HepG2 (cell line): ENCODE data around the gene IL1R1. TPM values are rescaled to one million over a fixed set of nuclear protein-coding genes. Genes with fewer than 3 reads are reported as not detected.
A peak's percentile ranks its signal among the peaks of the same experiment; 100 is the strongest.

Source experiments
- AKAP8 ChIP-seq: sonication (generic); formaldehyde crosslinking; IDR thresholded peaks from 2 replicates; pipeline ENCODE4 v1.5.1; 2020; ENCODE audit warnings: mild to moderate bottlenecking, missing genetic modification reagents
- CREB1 ChIP-seq, 2 experiments: fragments of 450-650 bp in 1 of 2; IDR thresholded peaks; 2 replicates each; pipeline ENCODE4 v1.6.1; 2016 to 2017; ENCODE audit warnings: control low read depth in 1 of 2, mild to moderate bottlenecking in 1 of 2, missing compliant biosample characterization in 1 of 2, missing genetic modification characterization in 1 of 2
- CREM ChIP-seq, 2 experiments: sonication (generic) in 1 of 2; formaldehyde crosslinking in 1 of 2; IDR thresholded peaks; 2 replicates each; pipeline versions ENCODE4 v1.4.0 to v1.6.1; 2016 to 2020; ENCODE audit warnings: antibody characterized with exemption in 1 of 2, mild to moderate bottlenecking in 1 of 2, missing genetic modification reagents in 1 of 2
- KLF12 ChIP-seq: sonication (generic); formaldehyde crosslinking; IDR thresholded peaks from 2 replicates; pipeline ENCODE4 v1.4.0; 2020; ENCODE audit warnings: missing genetic modification reagents, borderline replicate concordance
- NCOA5 ChIP-seq: sonication (generic); formaldehyde crosslinking; IDR thresholded peaks from 2 replicates; pipeline ENCODE4 v1.4.0; 2020; ENCODE audit warnings: missing genetic modification reagents
- NR1H2 ChIP-seq: sonication (generic); formaldehyde crosslinking; IDR thresholded peaks from 2 replicates; pipeline ENCODE4 v1.8.1; 2022; ENCODE audit warnings: low read depth, missing genetic modification reagents, borderline replicate concordance
- PBX2 ChIP-seq: IDR thresholded peaks from 2 replicates; pipeline ENCODE4 v1.6.1; 2016; ENCODE audit warnings: control low read depth
- PRDM15 ChIP-seq: sonication (generic); formaldehyde crosslinking; IDR thresholded peaks from 2 replicates; pipeline ENCODE4 v1.4.0; 2020; ENCODE audit warnings: missing genetic modification reagents
- RARG ChIP-seq: sonication (generic); formaldehyde crosslinking; IDR thresholded peaks from 2 replicates; pipeline ENCODE4 v1.4.0; 2020; ENCODE audit warnings: low read depth, mild to moderate bottlenecking, missing genetic modification reagents
- RBAK ChIP-seq: sonication (generic); formaldehyde crosslinking; IDR thresholded peaks from 2 replicates; pipeline ENCODE4 v1.5.1; 2020; ENCODE audit warnings: mild to moderate bottlenecking, missing genetic modification reagents
- RFXAP ChIP-seq: sonication (generic); formaldehyde crosslinking; IDR thresholded peaks from 2 replicates; pipeline ENCODE4 v1.4.0; 2020; ENCODE audit warnings: missing genetic modification reagents, borderline replicate concordance
- ZBTB21 ChIP-seq: sonication (generic); formaldehyde crosslinking; IDR thresholded peaks from 2 replicates; pipeline ENCODE4 v1.4.0; 2020; ENCODE audit warnings: missing genetic modification reagents
- ZFYVE20 ChIP-seq: sonication (generic); formaldehyde crosslinking; IDR thresholded peaks from 2 replicates; pipeline ENCODE4 v1.8.0; 2023; ENCODE audit warnings: low read depth, mild to moderate bottlenecking, moderate library complexity, missing genetic modification reagents, borderline replicate concordance
- ZNF234 ChIP-seq: sonication (generic); formaldehyde crosslinking; conservative IDR thresholded peaks from 2 replicates; pipeline ENCODE4 v1.5.1; 2020; ENCODE audit warnings: mild to moderate bottlenecking, missing genetic modification reagents
- ZNF264 ChIP-seq: sonication (generic); formaldehyde crosslinking; IDR thresholded peaks from 2 replicates; pipeline ENCODE4 v1.4.0; 2020; ENCODE audit warnings: missing genetic modification reagents
- ZNF383 ChIP-seq: sonication (generic); formaldehyde crosslinking; IDR thresholded peaks from 2 replicates; pipeline ENCODE4 v1.4.0; 2020; ENCODE audit warnings: missing genetic modification reagents, mild to moderate bottlenecking, borderline replicate concordance
- ZNF556 ChIP-seq: sonication (generic); formaldehyde crosslinking; IDR thresholded peaks from 2 replicates; pipeline ENCODE4 v1.4.0; 2020; ENCODE audit warnings: mild to moderate bottlenecking, missing genetic modification reagents, borderline replicate concordance
- ZNF616 ChIP-seq: sonication (generic); formaldehyde crosslinking; IDR thresholded peaks from 2 replicates; pipeline ENCODE4 v1.5.0; 2020; ENCODE audit warnings: low read depth, mild to moderate bottlenecking, missing genetic modification reagents
- ZSCAN25 ChIP-seq: sonication (generic); formaldehyde crosslinking; IDR thresholded peaks from 2 replicates; pipeline ENCODE4 v1.8.0; 2022; ENCODE audit warnings: mild to moderate bottlenecking, missing genetic modification reagents
- polyA plus RNA-seq, 8 experiments: library from polyadenylated mRNA; depleted of rRNA in 3 of 8; stranded (reverse) in 7 of 8; unstranded in 1 of 8; fragments of >200 nt; fragmentation: Illumina TruSeq in 4 of 8; extraction: Trizol in 4 of 8; gene quantifications; 2 replicates each; pipeline versions ENCODE4 v1.2.1 to v1.2.3, GENCODE V29; 2011 to 2016; ENCODE audit warnings: low read depth in 4 of 8, missing spikeins in 1 of 8, mixed read lengths in 1 of 8; ENCODE audit not compliant: insufficient read depth in 1 of 8
- total RNA-seq, 5 experiments: library from RNA; depleted of rRNA; stranded (reverse); fragments of >200 nt; fragmentation: Illumina TruSeq; extraction: Trizol; gene quantifications; 2 replicates each; pipeline ENCODE4 v1.2.3, GENCODE V29; 2016; ENCODE audit warnings: low read depth in 1 of 5
- TF ChIP-seq, protein P1 (sequence below): IDR thresholded peaks from 2 replicates; pipeline ENCODE4 v1.6.1; 2016; ENCODE audit warnings: low read depth
- TF ChIP-seq, protein P2 (sequence below): sonication (generic); formaldehyde crosslinking; IDR thresholded peaks from 2 replicates; pipeline ENCODE4 v1.5.0; 2020; ENCODE audit warnings: missing genetic modification reagents

The IL1R1 gene
- total and polyA plus RNA-seq, 2 of the 13 experiments (the other 11 are each of a cell fraction or from before 2014, with no cell fraction given) = 38.0 to 93.1 TPM

DNA sequence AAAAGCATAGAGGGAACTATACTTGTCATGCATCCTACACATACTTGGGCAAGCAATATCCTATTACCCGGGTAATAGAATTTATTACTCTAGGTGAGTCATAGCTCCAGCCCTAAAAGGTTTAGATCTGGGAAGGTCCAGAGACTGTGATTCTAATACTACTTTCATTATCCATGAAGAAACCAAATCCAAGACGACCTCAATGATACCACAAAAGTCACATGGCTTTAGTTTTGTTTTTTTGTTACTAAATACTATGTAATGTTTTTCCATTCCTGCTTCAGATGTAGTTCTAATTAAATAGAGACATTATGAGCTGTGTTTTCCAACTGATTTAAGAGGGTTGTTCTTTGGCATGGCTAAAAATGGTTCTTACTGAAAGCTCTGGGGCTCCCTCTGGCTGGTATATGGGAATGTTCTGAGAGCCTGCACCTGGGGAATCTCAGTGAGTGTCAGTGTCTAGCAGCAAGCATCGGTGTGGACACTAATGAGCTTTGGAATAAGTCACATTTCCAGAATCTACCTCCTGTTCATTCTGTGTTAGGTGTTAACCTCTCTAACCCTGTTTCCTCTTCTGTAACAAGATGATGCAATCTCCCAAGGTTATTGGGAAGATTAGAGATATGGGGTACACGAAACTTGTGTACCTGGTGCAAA, 23.8 kb downstream of the IL1R1 start (continued):
- TF ChIP-seq PRDM15 (no peak), RARG (no peak), KLF12 (CRISPR knock-in tag) (no peak), CREM (IDR thresholded peaks at IDR 0.05) (no peak; the same call in 1 of the 2 replicates), CREM (CRISPR knock-in tag; IDR thresholded peaks at IDR 0.05) (no peak), RBAK (CRISPR knock-in tag) (no peak), RFXAP (no peak), PBX2 (CRISPR knock-in tag) (no peak), ZSCAN25 (CRISPR knock-in tag) (peak; percentile 45; the same call in 1 of the 2 replicates), NR1H2 (CRISPR knock-in tag) (no peak), ZBTB21 (CRISPR knock-in tag) (no peak), AKAP8 (CRISPR knock-in tag) (no peak), CREB1 (IDR thresholded peaks at IDR 0.05) (no peak), CREB1 (CRISPR knock-in tag; IDR thresholded peaks at IDR 0.05) (0 out of 2 replicates have a peak, but pooled peaks have one; percentile 52), ZNF616 (CRISPR knock-in tag) (no peak), ZNF556 (CRISPR knock-in tag) (no peak), ZFYVE20 (CRISPR knock-in tag) (no peak), ZNF234 (CRISPR knock-in tag) (no peak), ZNF264 (CRISPR knock-in tag) (no peak), ZNF383 (CRISPR knock-in tag) (no peak), NCOA5 (no peak)
- TF ChIP-seq, protein P1, sequence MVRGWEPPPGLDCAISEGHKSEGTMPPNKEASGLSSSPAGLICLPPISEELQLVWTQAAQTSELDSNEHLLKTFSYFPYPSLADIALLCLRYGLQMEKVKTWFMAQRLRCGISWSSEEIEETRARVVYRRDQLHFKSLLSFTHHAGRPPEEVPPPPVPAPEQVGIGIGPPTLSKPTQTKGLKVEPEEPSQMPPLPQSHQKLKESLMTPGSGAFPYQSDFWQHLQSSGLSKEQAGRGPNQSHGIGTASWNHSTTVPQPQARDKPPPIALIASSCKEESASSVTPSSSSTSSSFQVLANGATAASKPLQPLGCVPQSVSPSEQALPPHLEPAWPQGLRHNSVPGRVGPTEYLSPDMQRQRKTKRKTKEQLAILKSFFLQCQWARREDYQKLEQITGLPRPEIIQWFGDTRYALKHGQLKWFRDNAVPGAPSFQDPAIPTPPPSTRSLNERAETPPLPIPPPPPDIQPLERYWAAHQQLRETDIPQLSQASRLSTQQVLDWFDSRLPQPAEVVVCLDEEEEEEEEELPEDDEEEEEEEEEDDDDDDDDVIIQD (CRISPR knock-in tag) = peak; percentile 69; the same call in 1 of the 2 replicates
- TF ChIP-seq, protein P2, sequence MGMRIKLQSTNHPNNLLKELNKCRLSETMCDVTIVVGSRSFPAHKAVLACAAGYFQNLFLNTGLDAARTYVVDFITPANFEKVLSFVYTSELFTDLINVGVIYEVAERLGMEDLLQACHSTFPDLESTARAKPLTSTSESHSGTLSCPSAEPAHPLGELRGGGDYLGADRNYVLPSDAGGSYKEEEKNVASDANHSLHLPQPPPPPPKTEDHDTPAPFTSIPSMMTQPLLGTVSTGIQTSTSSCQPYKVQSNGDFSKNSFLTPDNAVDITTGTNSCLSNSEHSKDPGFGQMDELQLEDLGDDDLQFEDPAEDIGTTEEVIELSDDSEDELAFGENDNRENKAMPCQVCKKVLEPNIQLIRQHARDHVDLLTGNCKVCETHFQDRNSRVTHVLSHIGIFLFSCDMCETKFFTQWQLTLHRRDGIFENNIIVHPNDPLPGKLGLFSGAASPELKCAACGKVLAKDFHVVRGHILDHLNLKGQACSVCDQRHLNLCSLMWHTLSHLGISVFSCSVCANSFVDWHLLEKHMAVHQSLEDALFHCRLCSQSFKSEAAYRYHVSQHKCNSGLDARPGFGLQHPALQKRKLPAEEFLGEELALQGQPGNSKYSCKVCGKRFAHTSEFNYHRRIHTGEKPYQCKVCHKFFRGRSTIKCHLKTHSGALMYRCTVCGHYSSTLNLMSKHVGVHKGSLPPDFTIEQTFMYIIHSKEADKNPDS (CRISPR knock-in tag) = no peak
